Endothelial cell of umbilical vein (primary cell): ENCODE results near the gene SULT2B1. TPM values are rescaled to one million over a fixed set of nuclear protein-coding genes. Genes with fewer than 3 reads are reported as not detected.

Experiments
- BruUV-seq: library from RNA; stranded (reverse); fragments of 400-500 nt; replicated peaks from 2 replicates; lab custom pipeline; 2021; lab: Mats Ljungman, UMichigan
- CTCF ChIA-PET: fragments of 300-600, 350-600 bp; sonication (Branson Sonifier 250); formaldehyde crosslinking; loops from one replicate; lab custom pipeline; 2021; ENCODE audit warnings: antibody characterized with exemption, inconsistent platforms; lab: Charles Lee
- POLR2A ChIA-PET: fragments of 300-600, 350-600 bp; sonication (Branson Sonifier 250); formaldehyde crosslinking; loops from one replicate; lab custom pipeline; 2021; ENCODE audit warnings: antibody characterized with exemption, inconsistent platforms; lab: Charles Lee
- DNase-seq: peaks from one replicate; pipeline ENCODE4 v3.0.0-alpha.2; 2011; ENCODE audit warnings: low read depth, low spot score
- FAIRE-seq: peaks from 2 replicates; lab custom pipeline; 2011; peaks lifted over from hg19 to GRCh38; lab: Jason Lieb, UNC
- H2AFZ ChIP-seq: 2 replicates; pipeline ENCODE4 v1.6.0; 2012; ENCODE audit warnings: low read depth, low read length, control low read depth, inconsistent platforms
- H3K27ac ChIP-seq: 2 replicates; pipeline ENCODE4 v1.5.1; 2011; ENCODE audit warnings: low read depth, mild to moderate bottlenecking, control low read depth, low read length, moderate library complexity; ENCODE audit not compliant: insufficient read depth
- H3K27me3 ChIP-seq, 2 experiments: 2 replicates each; pipeline versions ENCODE4 v1.6.0 to v1.6.1; 2011; ENCODE audit warnings: low read length in 2 of 2, mixed read lengths in 1 of 2; ENCODE audit not compliant: control insufficient read depth in 2 of 2, insufficient read depth in 2 of 2
- H3K36me3 ChIP-seq, 2 experiments: 2 replicates in 1 of 2; 3 replicates in 1 of 2; pipeline ENCODE4 v1.5.1; 2011; ENCODE audit warnings: low read length in 2 of 2, mild to moderate bottlenecking in 1 of 2, moderate library complexity in 1 of 2; ENCODE audit not compliant: control insufficient read depth in 2 of 2, insufficient read depth in 2 of 2; ENCODE audit errors: extremely low read depth in 1 of 2
- H3K4me1 ChIP-seq: 3 replicates; pipeline ENCODE4 v1.5.1; 2011; ENCODE audit warnings: mild to moderate bottlenecking, low read length; ENCODE audit not compliant: control insufficient read depth, insufficient read depth; ENCODE audit errors: extremely low read depth
- H3K4me2 ChIP-seq: 2 replicates; pipeline ENCODE4 v1.6.1; 2011; ENCODE audit warnings: low read length, control low read depth, mixed read lengths; ENCODE audit not compliant: insufficient read depth
- H3K4me3 ChIP-seq, 3 experiments: fragments of 200-600 bp in 1 of 3; sonication (generic), shearing (Covaris generic) in 1 of 3; replicated peaks in 1 of 3; 2 replicates each; pipeline ENCODE4 v1.5.1; 2011 to 2016; ENCODE audit warnings: control low read depth in 3 of 3, low read length in 3 of 3, mild to moderate bottlenecking in 2 of 3, inconsistent platforms in 1 of 3, low read depth in 1 of 3, moderate library complexity in 1 of 3; ENCODE audit not compliant: insufficient read depth in 1 of 3
- H3K79me2 ChIP-seq: 2 replicates; pipeline ENCODE4 v1.6.0; 2012; ENCODE audit warnings: low read length, inconsistent platforms; ENCODE audit not compliant: control insufficient read depth, insufficient read depth
- H3K9ac ChIP-seq: replicated peaks from 2 replicates; pipeline ENCODE3; 2011; ENCODE audit warnings: low read length, control low read depth; ENCODE audit not compliant: insufficient read depth; ENCODE audit errors: extremely low read depth
- H3K9me1 ChIP-seq: replicated peaks from 3 replicates; pipeline ENCODE4 v1.6.0; 2011; ENCODE audit warnings: mild to moderate bottlenecking, low read length; ENCODE audit not compliant: control insufficient read depth, insufficient read depth; ENCODE audit errors: extremely low read depth
- H3K9me3 ChIP-seq: replicated peaks from 2 replicates; pipeline ENCODE4 v1.5.1; 2012; ENCODE audit warnings: low read length, inconsistent platforms; ENCODE audit not compliant: control insufficient read depth, insufficient read depth
- H4K20me1 ChIP-seq: replicated peaks from 2 replicates; pipeline ENCODE3; 2011; ENCODE audit warnings: mild to moderate bottlenecking, low read length; ENCODE audit not compliant: control insufficient read depth, insufficient read depth; ENCODE audit errors: extremely low read depth
- EZH2 ChIP-seq: IDR thresholded peaks from 2 replicates; pipeline ENCODE4 v1.6.1; 2012; ENCODE audit warnings: borderline replicate concordance, low read depth, mild to moderate bottlenecking, moderate library complexity, low read length, inconsistent platforms; ENCODE audit not compliant: severe bottlenecking
- GATA2 ChIP-seq: IDR thresholded peaks from 2 replicates; pipeline ENCODE4 v1.7.0; 2011; ENCODE audit warnings: low read depth, mild to moderate bottlenecking, moderate library complexity, mixed read lengths, low read length; ENCODE audit not compliant: insufficient read length, insufficient read depth
- JUN ChIP-seq: IDR thresholded peaks from 2 replicates; pipeline ENCODE4 v1.6.1; 2011; ENCODE audit warnings: borderline replicate concordance, low read depth; ENCODE audit not compliant: insufficient read length, insufficient read depth
- MAX ChIP-seq: IDR thresholded peaks from 2 replicates; pipeline ENCODE4 v1.6.1; 2011; ENCODE audit not compliant: insufficient read depth, insufficient read length
- MYC ChIP-seq: IDR thresholded peaks from one replicate; pipeline ENCODE4 v1.6.1; 2011; ENCODE audit warnings: mild to moderate bottlenecking, low read depth, low read length
- dilution Hi-C: fragments of 300-500 bp; cut with MboI; formaldehyde crosslinking; loops from one replicate; pipeline ENCODE4 v1.15.0; 2019; ENCODE audit warnings: low sequenced_read_pairs; ENCODE audit not compliant: extremely low pct_ligation_motif_present
- intact Hi-C: fragments of 100-400 bp; cut with micrococcal nuclease; formaldehyde crosslinking; loops from one replicate; pipeline ENCODE4 v1.10.0; 2022
- polyA plus RNA-seq, 4 experiments: library from polyadenylated mRNA; depleted of rRNA in 3 of 4; stranded (reverse) in 3 of 4; unstranded in 1 of 4; fragments of >200 nt; gene quantifications; 2 replicates each; pipeline versions ENCODE4 v1.2.1 to v1.2.3, GENCODE V29; 2011 to 2012; ENCODE audit warnings: missing spikeins in 1 of 4
- total RNA-seq: library from RNA; stranded (reverse); gene quantifications from 2 replicates; pipeline ENCODE4 v1.2.3, GENCODE V29; 2021

SULT2B1 gene
- total and polyA plus RNA-seq, 2 donors (not counting 3 experiments of a cell fraction or from before 2014, with no cell fraction given) = not detected

GRCh38 chr19:48596679-48597465 is 44.9 kb downstream of the SULT2B1 start:
- Histone ChIP-seq H3K4me2 (no peak overlapping the region), H3K9me3 (no peaks in the 10 kb centered on the region), H4K20me1 (no peaks in the 10 kb centered on the region), H3K27me3 (no peaks in the 10 kb centered on the region), H3K36me3 (no peaks in the 10 kb centered on the region), H3K79me2 (no peaks in the 10 kb centered on the region), H3K4me3 (no peak overlapping the region), H3K4me1 (no peaks in the 10 kb centered on the region), H3K9me1 (no peaks in the 10 kb centered on the region), H2AFZ (no peak overlapping the region), H3K27ac (no peak overlapping the region), H3K9ac (no peak overlapping the region)
- DNase-seq = no peak
- BruUV-seq = no TSS peak
- intact Hi-C loops (no loop called here), dilution Hi-C loops (no loop called here)
- no peak for FAIRE-seq
- ChIA-PET POLR2A (no interaction called here), CTCF (no interaction called here)
- TF ChIP-seq EZH2 = no peak
- TF ChIP-seq GATA2 = no peak

DNA sequence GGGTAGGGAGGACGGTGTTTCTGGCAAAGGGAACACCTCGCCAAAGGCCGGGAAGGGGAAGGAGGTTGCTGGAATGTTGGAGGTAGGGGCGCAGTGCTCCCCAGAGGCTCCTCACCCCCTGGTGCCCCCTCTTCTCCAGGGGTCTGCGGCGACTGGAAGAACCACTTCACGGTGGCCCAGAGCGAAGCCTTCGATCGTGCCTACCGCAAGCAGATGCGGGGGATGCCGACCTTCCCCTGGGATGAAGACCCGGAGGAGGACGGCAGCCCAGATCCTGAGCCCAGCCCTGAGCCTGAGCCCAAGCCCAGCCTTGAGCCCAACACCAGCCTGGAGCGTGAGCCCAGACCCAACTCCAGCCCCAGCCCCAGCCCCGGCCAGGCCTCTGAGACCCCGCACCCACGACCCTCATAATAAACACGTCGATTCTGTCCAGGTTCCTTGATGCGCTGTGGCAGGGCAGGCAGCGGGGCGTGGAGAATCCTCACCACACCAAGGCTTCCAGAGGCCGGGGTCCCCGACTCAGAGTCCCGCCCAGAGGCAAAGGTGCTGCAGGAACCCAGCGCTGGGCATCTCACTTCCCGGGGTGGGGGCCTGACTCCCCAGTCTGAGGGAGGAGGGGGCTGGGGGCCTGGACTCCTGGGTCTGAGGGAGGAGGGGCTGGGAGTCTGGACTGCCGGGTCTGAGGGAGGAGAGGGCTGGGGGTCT is 47.2 kb downstream of the SULT2B1 start:
- DNase-seq = no peak
- no peak overlapping the region for H3K9ac ChIP-seq
- H3K79me2 ChIP-seq = no peaks in the 10 kb centered on the region
- no peak overlapping the region for H3K27ac ChIP-seq
- H3K4me3 ChIP-seq = no peak overlapping the region
- dilution Hi-C loops (no loop called here), intact Hi-C loops (no loop called here)
- H4K20me1 ChIP-seq = no peaks in the 10 kb centered on the region
- H3K4me2 ChIP-seq = no peak overlapping the region
- H3K9me1 ChIP-seq = no peaks in the 10 kb centered on the region
- no peak for FAIRE-seq
- BruUV-seq = no TSS peak
- no peaks in the 10 kb centered on the region for H3K9me3 ChIP-seq
- no peak for TF ChIP-seq MAX
- TF ChIP-seq MYC = no peak
- TF ChIP-seq JUN = no peak
- no peak for TF ChIP-seq GATA2
- ChIA-PET POLR2A (no interaction called here), CTCF (no interaction called here)
- no peaks in the 10 kb centered on the region for H3K27me3 ChIP-seq
- no peak overlapping the region for H2AFZ ChIP-seq
- no peaks in the 10 kb centered on the region for H3K36me3 ChIP-seq
- no peaks in the 10 kb centered on the region for H3K4me1 ChIP-seq
